T-helper 1 cell treated with Interleukin-12 subunit alpha and Interleukin-12 subunit beta and Interleukin-4 antibody, amounts not matched to agents 30 ng/mL and 1 ng/mL, for 36 hours (primary cell): Measurements from ENCODE around the gene ALDH1B1. TPM values are rescaled to one million over a fixed set of nuclear protein-coding genes. Genes with fewer than 3 reads are reported as not detected.

Experiments
- intact Hi-C: fragments of 100-400 bp; cut with micrococcal nuclease; formaldehyde crosslinking; loops from one replicate; pipeline ENCODE4 v1.15.1; 2024
- total RNA-seq: library from RNA; stranded (reverse); gene quantifications from 2 replicates; pipeline ENCODE4 v1.2.3, GENCODE V29; 2022

The ALDH1B1 gene
- total RNA-seq, 1 donor from 2014 or later, result 13.7 TPM

DNA sequence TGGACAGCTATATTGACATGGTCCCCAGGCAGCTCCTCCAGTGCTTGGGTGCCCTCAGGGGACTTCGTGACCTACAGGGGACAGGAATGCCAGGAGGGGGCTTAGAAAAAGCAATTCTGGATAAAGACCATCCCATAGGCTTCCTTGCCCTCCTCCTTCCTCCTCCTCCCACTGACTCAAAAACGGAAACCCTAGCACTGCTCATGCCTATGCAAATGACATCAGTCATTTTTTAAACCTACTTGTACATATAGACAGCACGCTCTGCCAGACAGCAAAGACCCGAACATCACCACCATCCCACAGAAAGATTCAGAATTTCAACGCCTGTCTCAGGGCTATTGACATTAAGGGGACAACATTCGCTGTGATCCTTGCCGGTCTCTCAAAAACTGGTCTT, 20.8 kb downstream of the ALDH1B1 start:
- intact Hi-C loops, result loop anchor here (1.0 kb wide), 1 partner anchor 12 kb away; no protein-coding TSS in a partner anchor

GRCh38 chr9:38414040-38414723, 21.7 kb downstream of the ALDH1B1 start:
- intact Hi-C loops, result no loop called here

DNA sequence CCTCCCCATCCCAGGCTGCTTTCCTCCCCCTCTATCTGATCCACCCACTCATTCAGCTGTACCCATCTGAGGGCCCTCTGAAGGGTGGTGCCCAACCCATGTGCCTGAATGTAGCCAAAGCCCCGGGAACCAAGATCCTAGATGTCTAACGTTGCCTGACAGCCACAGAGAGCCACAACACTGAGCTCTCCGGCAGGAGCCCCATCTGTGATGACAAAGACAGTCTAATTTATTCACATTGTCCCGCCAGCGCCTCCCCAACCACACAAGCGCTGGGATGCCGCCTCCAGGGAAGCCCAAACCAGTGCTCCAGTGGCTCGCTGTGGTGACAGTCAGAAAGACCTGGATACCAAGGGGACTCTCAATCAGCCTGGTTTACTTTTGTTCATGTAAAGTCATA, 23.4 kb downstream of the ALDH1B1 start:
- intact Hi-C loops, result no loop called here

GRCh38 chr9:38416461-38416860, 24.0 kb downstream of the ALDH1B1 start:
- intact Hi-C loops, result no loop called here

DNA sequence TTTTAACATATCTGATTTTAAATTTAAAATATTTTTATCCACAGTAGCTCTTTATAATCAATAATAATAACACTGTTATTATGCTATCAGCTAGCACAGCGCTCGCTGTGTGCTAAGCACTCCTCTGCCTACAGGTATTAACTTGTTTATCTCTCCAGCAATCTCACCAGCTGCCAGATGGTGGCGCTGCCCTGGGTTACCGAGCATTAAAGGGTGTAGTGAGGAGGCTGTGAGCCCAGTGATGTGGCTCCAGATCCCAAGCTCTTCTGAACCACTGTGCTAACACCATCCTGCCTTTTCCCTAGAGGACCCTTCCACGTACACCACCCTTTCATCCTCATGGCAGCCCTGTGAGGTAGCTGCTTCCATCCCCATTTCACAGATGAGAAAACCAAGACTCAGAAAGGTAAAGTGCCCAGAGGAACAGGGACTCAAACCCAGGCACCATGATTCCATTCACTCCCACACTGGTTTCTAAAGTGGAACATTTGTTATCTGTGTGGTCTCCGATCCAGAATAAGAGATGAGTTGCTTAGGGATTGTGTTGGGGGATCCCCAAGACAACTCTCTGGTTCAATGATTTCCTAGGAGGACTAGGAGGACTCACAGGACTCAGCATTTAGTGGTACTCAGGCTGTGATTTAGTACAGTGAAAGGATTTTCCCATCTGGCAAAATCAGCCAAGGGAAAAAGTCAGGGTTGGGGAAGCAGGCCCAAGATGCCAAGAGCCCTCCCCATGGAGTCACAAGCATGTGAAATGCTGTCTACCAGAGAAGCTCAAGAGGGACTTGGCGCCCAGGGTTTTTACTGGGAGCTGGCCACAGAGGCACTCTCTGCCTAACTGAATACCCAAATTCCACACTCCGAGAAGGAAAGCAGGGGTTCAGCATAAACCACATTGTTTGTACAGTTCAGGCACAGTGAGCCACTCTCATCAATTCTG, 24.8 kb downstream of the ALDH1B1 start:
- intact Hi-C loops, result loop anchor here (1.0 kb wide), 1 partner anchor 159 kb away; no protein-coding TSS in a partner anchor

DNA sequence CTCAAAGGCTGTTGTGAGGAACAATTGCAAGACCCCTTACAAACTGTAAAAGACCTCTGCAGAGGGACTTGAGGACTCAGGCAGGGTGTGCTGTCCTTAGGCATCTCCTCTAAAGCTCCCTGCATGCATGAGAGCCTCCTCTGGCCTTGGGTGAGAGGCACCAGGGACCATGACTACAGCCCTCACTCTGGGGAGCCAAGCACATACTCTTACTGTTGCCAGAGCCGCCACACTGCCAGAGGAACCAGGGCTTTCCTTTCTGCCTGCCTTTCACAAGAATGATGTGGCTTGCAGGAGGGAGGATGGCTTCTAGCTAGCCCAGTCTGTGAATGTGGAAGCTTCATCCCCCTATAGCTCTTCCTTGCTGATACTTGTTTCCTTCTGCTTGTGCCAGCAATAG, 25.9 kb downstream of the ALDH1B1 start:
- intact Hi-C loops, result no loop called here

- intact Hi-C loops, result no loop called here
Measured at GRCh38 chr9:38419181-38419580, 26.7 kb downstream of the ALDH1B1 start.

DNA sequence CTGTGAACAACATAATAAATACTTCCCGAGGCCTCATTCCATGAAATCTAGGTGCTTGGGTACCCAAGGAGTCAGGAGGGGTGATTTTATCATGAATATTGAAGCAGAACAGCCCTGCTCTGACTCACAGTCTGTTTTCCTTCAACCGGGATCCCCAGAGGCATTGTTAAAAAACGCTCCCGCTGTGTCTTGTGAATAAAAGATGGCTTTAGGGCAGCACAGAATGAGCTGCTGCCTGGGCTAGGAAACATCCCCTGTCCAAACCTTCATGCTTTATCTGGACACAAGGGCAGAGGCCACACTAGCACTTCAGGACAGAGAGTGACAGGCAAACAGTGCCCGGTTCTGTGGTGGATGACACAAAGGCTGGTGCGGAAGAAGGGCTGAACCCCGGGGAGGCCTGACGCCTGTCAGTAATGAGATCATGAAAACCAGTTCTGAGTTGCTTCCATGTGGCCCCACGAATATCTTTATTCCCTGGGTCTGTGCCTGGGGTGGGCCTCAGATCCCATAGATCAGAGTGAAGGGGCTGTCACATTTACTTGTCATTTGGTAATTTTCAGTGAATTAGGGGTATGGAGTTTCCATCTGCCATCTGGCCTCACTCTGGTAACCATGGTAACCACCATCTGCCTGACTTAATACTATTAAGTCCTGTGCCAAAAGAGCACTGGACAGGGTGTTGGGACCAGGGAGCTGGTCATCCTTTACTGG, 29.2 kb downstream of the ALDH1B1 start:
- intact Hi-C loops, result no loop called here

DNA sequence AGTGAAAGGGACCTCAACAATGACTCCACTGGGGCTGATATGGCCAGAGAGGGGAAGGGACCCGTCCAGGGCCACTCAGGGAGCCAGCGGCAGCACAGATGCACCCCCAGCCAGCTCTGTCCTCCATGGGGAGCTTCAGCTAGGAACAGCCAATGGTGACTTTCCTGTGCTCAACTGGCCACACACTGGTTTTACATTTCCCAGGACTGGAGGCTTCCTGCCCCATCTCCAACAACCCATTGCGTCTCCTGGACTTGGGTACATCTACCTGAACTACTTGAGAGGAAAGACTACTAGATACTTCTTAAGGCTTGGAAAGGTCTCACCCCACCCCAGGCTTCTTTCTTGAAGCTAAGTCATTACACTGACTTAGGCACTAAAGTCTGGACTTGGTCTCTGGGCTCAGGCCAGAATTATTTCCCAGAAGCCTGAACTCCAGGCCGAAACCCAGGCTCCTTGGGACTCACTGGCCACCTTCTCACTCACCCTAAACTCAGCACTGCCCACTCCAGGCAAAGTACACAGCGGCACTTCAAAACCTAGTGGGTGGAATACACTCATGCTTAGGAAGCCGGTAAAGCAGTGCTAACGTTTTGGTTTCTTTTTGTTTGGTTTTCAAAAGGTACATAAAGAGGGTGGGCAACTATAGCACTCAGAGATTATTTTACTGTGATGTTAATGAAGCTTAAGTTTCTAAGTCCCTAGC, 30.2 kb downstream of the ALDH1B1 start:
- intact Hi-C loops, result no loop called here

DNA sequence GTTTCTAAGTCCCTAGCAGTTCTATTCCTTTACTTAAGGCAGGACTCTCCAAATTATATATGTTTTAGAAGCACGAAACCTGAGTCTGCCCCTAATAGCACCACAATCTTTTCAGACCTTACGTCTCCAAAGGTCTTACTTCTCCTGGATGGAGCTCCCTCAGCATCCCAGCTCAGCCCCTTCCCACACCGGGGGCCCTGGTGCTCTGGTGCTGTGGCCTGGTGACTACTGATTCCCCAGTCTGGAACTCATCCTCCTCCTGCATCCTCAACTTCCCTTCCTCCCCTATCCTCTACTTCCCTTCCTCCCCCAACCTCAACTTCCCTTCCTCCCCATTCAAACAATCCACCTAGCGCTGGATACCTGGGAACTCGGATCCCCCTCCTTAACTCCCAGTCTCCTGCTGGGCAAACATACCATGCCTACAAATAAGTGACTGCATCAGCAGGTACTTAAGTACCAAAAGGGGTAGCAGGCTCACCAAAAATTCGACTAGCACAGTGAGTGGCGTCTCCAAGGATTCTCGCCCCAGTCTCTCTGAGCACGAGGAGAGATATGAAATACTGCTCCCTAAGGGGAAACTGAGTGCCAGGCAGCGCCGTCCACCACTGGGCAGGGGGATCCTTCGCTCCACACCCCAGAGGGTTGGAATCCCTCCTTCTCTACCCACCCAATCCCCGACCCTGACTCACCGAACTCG, 30.9 kb downstream of the ALDH1B1 start:
- intact Hi-C loops, result no loop called here

DNA sequence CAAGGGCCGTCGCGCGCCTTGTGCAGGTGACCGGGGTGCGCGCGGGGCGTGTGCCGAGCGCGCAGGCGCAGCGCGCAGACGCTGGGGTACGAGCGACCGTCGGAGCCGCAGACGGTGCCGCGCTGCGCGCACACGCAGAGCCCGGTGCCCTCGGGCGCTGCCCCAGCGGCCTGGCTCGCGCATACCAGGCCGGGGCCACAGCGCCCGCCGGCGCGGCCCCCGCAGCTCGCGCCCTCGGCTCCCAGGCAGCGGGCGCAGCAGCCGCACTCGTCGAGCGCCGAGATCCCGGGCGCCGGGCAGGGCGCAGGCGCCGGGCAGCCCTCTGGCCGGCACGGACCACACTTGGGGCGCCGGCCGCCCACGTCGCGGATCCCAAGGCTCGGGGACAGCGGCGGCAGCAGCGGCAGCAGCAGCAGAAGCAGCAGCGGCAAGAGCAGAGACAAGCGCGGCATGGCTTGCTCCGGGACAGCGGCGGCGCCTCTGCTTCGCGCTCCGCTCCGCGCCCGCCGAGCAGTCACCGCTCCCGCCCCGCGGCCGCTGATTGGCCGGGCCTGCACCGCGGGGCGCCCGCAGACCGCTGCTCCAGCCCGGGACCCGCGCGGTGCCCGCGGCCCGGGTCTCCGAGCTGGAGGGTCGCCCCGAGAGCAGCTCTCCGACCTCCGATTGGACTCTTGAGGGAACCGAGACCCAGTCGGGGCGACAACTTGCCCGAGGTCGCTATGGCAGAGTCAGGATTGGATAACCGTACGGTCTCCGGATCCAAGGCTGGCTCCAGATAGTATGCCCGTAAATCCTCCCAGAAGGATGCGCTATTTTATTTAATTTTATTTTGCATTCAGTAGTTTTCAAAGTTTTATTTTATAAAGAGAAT, 31.7 kb downstream of the ALDH1B1 start, which contains the start of gene IGFBPL1:
Gene IGFBPL1 (minus strand): TSS at position 482 of the 871 bp plus-strand sequence. CDS start 30 bp downstream, at position 452.
- intact Hi-C loops, result no loop called here

GRCh38 chr9:38424918-38425317, 32.4 kb downstream of the ALDH1B1 start:
- intact Hi-C loops, result loop anchor here (1.0 kb wide), 1 partner anchor 12 kb away; no protein-coding TSS in a partner anchor

GRCh38 chr9:38428062-38428461, 35.6 kb downstream of the ALDH1B1 start:
- intact Hi-C loops, result no loop called here

DNA sequence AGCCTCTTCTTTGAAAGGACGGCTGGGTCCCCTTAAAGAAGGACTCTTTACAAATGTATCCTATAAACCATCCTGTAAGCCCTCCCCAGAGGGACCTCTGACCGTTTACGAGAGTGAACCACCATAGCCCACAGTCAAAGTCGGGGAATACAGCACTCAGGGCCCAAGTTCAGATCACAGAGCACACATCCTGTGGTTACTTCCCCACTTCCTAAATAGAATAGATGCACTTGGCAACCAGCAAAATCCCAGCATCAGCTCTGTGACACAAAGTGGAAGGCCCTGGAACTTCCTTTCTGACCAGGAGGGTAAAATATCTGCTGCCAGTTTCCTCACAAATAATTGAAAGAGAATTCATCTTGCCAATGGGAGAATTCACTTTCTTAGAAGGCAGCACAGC, 38.6 kb downstream of the ALDH1B1 start:
- intact Hi-C loops, result no loop called here

DNA sequence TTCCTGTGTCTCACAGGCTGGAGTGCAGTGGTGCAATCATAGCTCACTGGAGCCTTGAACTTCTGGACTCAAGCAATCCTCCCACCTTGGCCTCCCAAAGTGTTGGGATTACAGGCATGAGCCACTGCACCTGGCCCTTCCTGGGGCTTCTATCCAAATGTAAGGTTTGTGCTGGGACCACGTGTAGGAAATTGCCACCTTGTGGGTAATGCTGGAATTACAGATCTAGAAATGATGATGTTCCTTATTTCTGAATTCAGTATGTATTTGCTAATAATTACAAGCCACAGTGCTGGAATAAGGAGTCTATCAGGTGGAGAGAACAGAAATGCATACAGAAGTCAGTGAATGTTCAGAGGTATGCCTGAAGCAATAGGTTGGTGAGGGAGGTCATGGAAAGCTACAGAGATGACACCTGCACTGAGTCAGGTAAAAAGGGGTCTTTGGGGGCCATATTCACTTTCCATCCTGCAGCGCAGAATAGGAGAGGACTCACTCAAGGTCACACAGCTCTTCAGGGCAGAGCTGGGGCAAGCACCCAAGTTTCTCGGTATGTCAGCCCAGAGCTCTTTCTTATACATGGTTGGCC, 40.5 kb downstream of the ALDH1B1 start:
- intact Hi-C loops, result loop anchor here (1.0 kb wide), 2 partner anchors 62 to 520 kb away; no protein-coding TSS in a partner anchor

- intact Hi-C loops, result no loop called here
Measured at GRCh38 chr9:38434365-38434764, 41.9 kb downstream of the ALDH1B1 start.

GRCh38 chr9:38434853-38435252, 42.4 kb downstream of the ALDH1B1 start:
- intact Hi-C loops, result no loop called here

GRCh38 chr9:38435521-38435920, 43.0 kb downstream of the ALDH1B1 start:
- intact Hi-C loops, result no loop called here

DNA sequence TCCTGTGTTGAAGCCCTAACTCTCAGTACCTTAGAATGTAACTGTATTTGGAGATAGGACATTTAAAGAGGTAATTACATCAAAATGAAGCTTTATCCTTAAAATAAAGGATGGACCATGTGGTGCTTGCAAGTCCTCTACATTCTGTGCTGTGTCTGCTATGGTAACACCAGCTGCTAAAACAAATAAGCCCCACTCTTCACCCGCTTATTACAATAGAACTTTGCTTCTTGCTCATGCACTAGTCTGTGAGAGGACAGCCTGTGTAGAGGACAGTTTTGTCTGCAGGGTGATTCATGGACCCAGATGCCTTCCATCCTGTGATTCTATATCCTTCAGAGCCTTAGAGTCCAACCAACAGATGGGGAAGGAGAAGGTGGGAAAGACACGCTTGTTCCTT, 44.2 kb downstream of the ALDH1B1 start:
- intact Hi-C loops, result no loop called here
